Prostate gland (tissue), 2 donors: Measurements from ENCODE around the gene FKTN.

Experiments
- CTCF ChIP-seq, 4 experiments: fragments of 200-600 bp in 2 of 4; fragments of 450-650 bp in 2 of 4; sonication (generic) in 2 of 4; IDR thresholded peaks; 1 replicate in 3 of 4; 2 replicates in 1 of 4; pipeline ENCODE4 v1.5.1; 2016 to 2019; ENCODE audit warnings: antibody characterized with exemption in 4 of 4, mild to moderate bottlenecking in 2 of 4, moderate library complexity in 2 of 4
- POLR2A ChIP-seq: fragments of 450-650 bp; IDR thresholded peaks from one replicate; pipeline ENCODE4 v1.6.1; 2016; ENCODE audit warnings: antibody characterized with exemption, mild to moderate bottlenecking
- POLR2AphosphoS5 ChIP-seq: sonication (generic); formaldehyde crosslinking; IDR thresholded peaks from one replicate; pipeline ENCODE4 v1.6.1; 2017; ENCODE audit warnings: antibody characterized with exemption

- no peak for TF ChIP-seq CTCF (IDR thresholded peaks at IDR 0.05)
- TF ChIP-seq POLR2A, result no peak
- no peak for TF ChIP-seq POLR2AphosphoS5
Measured at GRCh38 chr9:105663914-105664313, 106.0 kb downstream of the FKTN start.
